IMR-90 (cell line): ENCODE data around the gene BDH1. TPM values are rescaled to one million over a fixed set of nuclear protein-coding genes. Genes with fewer than 3 reads are reported as not detected.
"Not testable (repeated sequence)": the region's sequence is repeated elsewhere in the genome, so short reads cannot be mapped to it uniquely, and the experiment has no call there.

Source experiments
- ATAC-seq: fragments of 200-7000 bp; cut with Tn5 transposase; 2 replicates; pipeline ENCODE4 v1.9.1; 2020; ENCODE audit warnings: low read depth, mild to moderate bottlenecking, moderate library complexity
- BruUV-seq: library from RNA; stranded (reverse); fragments of 400-500 nt; replicated peaks from 2 replicates; lab custom pipeline; 2021; lab: Mats Ljungman, UMichigan
- CTCF ChIA-PET: fragments of 300-600 bp; formaldehyde crosslinking; extraction: SDS; loops from one replicate; lab custom pipeline; 2021; ENCODE audit warnings: antibody characterized with exemption; lab: Yijun Ruan, JAX
- POLR2A ChIA-PET: fragments of 300-600 bp; sonication (Branson Sonifier 250); formaldehyde crosslinking; loops from one replicate; lab custom pipeline; 2022; ENCODE audit warnings: antibody characterized with exemption; ENCODE audit not compliant: unreplicated experiment; lab: Charles Lee
- DNase-seq: peaks from one replicate; pipeline ENCODE4 v3.0.0; 2013
- H2AFZ ChIP-seq: replicated peaks from 2 replicates; pipeline ENCODE3; 2013; ENCODE audit warnings: low read length, mild to moderate bottlenecking; ENCODE audit not compliant: poor library complexity
- H2AK5ac ChIP-seq: 2 replicates; pipeline ENCODE4 v1.6.1; 2013; ENCODE audit warnings: low read depth, low read length, inconsistent platforms
- H2AK9ac ChIP-seq: replicated peaks from 2 replicates; pipeline ENCODE3; 2013; ENCODE audit warnings: mild to moderate bottlenecking, low read depth, low read length, moderate library complexity; ENCODE audit not compliant: poor library complexity
- H2BK120ac ChIP-seq: 2 replicates; pipeline ENCODE4 v1.6.1; 2013; ENCODE audit warnings: low read depth, low read length, inconsistent platforms
- H2BK15ac ChIP-seq: 3 replicates; pipeline ENCODE4 v1.6.1; 2013; ENCODE audit warnings: low read depth, low read length, inconsistent platforms
- H2BK20ac ChIP-seq: 2 replicates; pipeline ENCODE4 v1.6.1; 2013; ENCODE audit warnings: low read depth, mild to moderate bottlenecking, inconsistent platforms, low read length, moderate library complexity
- H2BK5ac ChIP-seq: 2 replicates; pipeline ENCODE4 v1.6.1; 2013; ENCODE audit warnings: mild to moderate bottlenecking, low read depth, low read length, inconsistent platforms; ENCODE audit not compliant: poor library complexity, severe bottlenecking
- H3K14ac ChIP-seq: replicated peaks from 2 replicates; pipeline ENCODE4 v1.6.1; 2013; ENCODE audit warnings: low read depth, low read length, inconsistent platforms
- H3K18ac ChIP-seq: 2 replicates; pipeline ENCODE4 v1.6.1; 2013; ENCODE audit warnings: low read depth, low read length, control low read depth
- H3K23ac ChIP-seq: 2 replicates; pipeline ENCODE4 v1.6.1; 2013; ENCODE audit warnings: low read depth, low read length, inconsistent platforms
- H3K27ac ChIP-seq: 2 replicates; pipeline ENCODE4 v1.5.1; 2013; ENCODE audit warnings: mild to moderate bottlenecking, control low read depth, low read length; ENCODE audit not compliant: insufficient read depth
- H3K27me3 ChIP-seq: 2 replicates; pipeline ENCODE4 v1.6.1; 2013; ENCODE audit warnings: low read length; ENCODE audit not compliant: control insufficient read depth, insufficient read depth
- H3K36me3 ChIP-seq: 2 replicates; pipeline ENCODE4 v1.6.1; 2013; ENCODE audit warnings: low read length, mixed read lengths; ENCODE audit not compliant: control insufficient read depth, insufficient read depth
- H3K4ac ChIP-seq: 2 replicates; pipeline ENCODE4 v1.6.1; 2013; ENCODE audit warnings: low read depth, low read length, inconsistent platforms
- H3K4me1 ChIP-seq: 2 replicates; pipeline ENCODE4 v1.6.1; 2013; ENCODE audit warnings: low read length, mixed read lengths; ENCODE audit not compliant: control insufficient read depth, insufficient read depth
- H3K4me2 ChIP-seq: 2 replicates; pipeline ENCODE4 v1.6.1; 2013; ENCODE audit warnings: low read depth, mild to moderate bottlenecking, control low read depth, low read length, moderate library complexity
- H3K4me3 ChIP-seq: 2 replicates; pipeline ENCODE4 v1.5.1; 2013; ENCODE audit warnings: low read depth, mild to moderate bottlenecking, control low read depth, low read length, moderate library complexity; ENCODE audit not compliant: insufficient read depth
- H3K56ac ChIP-seq: 2 replicates; pipeline ENCODE4 v1.6.1; 2013; ENCODE audit warnings: low read length, inconsistent platforms; ENCODE audit not compliant: insufficient read depth; ENCODE audit errors: extremely low read depth
- H3K79me1 ChIP-seq, 2 experiments: 2 replicates each; pipeline ENCODE4 v1.6.1; 2013; ENCODE audit warnings: low read length in 2 of 2, inconsistent platforms in 1 of 2, low read depth in 1 of 2
- H3K9ac ChIP-seq: 2 replicates; pipeline ENCODE4 v1.6.1; 2013; ENCODE audit warnings: low read depth, low read length, control low read depth
- H3K9me1 ChIP-seq: 2 replicates; pipeline ENCODE4 v1.6.1; 2013; ENCODE audit warnings: low read length, inconsistent platforms; ENCODE audit not compliant: insufficient read depth
- H3K9me3 ChIP-seq: 2 replicates; pipeline ENCODE4 v1.6.1; 2013; ENCODE audit warnings: low read length; ENCODE audit not compliant: control insufficient read depth, insufficient read depth
- H4K20me1 ChIP-seq: 2 replicates; pipeline ENCODE4 v1.6.1; 2013; ENCODE audit warnings: low read length, inconsistent platforms; ENCODE audit not compliant: insufficient read depth
- H4K5ac ChIP-seq: 2 replicates; pipeline ENCODE4 v1.6.1; 2013; ENCODE audit warnings: mild to moderate bottlenecking, low read depth, low read length, control low read depth
- H4K8ac ChIP-seq, 2 experiments: 2 replicates each; pipeline ENCODE4 v1.6.1; 2013; ENCODE audit warnings: low read depth in 2 of 2, low read length in 2 of 2, control low read depth in 1 of 2, inconsistent platforms in 1 of 2
- H4K91ac ChIP-seq: 2 replicates; pipeline ENCODE4 v1.6.1; 2013; ENCODE audit warnings: low read depth, low read length, inconsistent platforms; ENCODE audit not compliant: insufficient read depth
- CTCF ChIP-seq: conservative IDR thresholded peaks from 2 replicates; pipeline ENCODE4 v1.5.1; 2012; ENCODE audit warnings: mild to moderate bottlenecking, low read depth, low read length, improper control_type of control experiment
- RAD21 ChIP-seq: IDR thresholded peaks from 2 replicates; pipeline ENCODE4 v1.6.1; 2012; ENCODE audit warnings: low read length, improper control_type of control experiment
- SMC3 ChIP-seq: fragments of 150-350 bp; IDR thresholded peaks from 2 replicates; pipeline ENCODE4 v1.6.1; 2016; ENCODE audit warnings: low read depth, mild to moderate bottlenecking, antibody characterized with exemption, low read length, moderate library complexity
- WGBS, 2 experiments: methylation state at CpG; one replicate each; pipeline versions ENCODE4 v1.1.5 to v1.1.7; 2013; ENCODE audit warnings: missing lambda C conversion rate in 2 of 2; ENCODE audit not compliant: insufficient read length in 1 of 2; ENCODE audit errors: extremely low coverage in 2 of 2; 5-methylcytosine and 5-hydroxymethylcytosine counted together
- dilution Hi-C: fragments of 300-500 bp; cut with HindIII; formaldehyde crosslinking; loops from one replicate; pipeline ENCODE4 v1.14.3; 2018; ENCODE audit warnings: low sequenced_read_pairs; ENCODE audit not compliant: unreplicated experiment
- in situ Hi-C: fragments of 300-500 bp; cut with MboI; formaldehyde crosslinking; loops from 3 replicates; pipeline ENCODE4 v1.14.3; 2019; ENCODE audit warnings: low sequenced_read_pairs, inconsistent platforms, mixed read lengths
- intact Hi-C: fragments of 100-400 bp; cut with micrococcal nuclease; formaldehyde crosslinking; loops from 2 replicates; pipeline ENCODE4 v1.10.0; 2022
- polyA plus RNA-seq, 3 experiments: library from polyadenylated mRNA; depleted of rRNA; stranded (reverse); fragments of >200 nt; gene quantifications; 2 replicates each; pipeline ENCODE4 v1.2.3, GENCODE V29; 2012; ENCODE audit warnings: low replicate concordance in 1 of 3
- total RNA-seq: library from RNA; depleted of rRNA; stranded (reverse); fragments of >200 nt; gene quantifications from 2 replicates; pipeline ENCODE4 v1.2.3, GENCODE V29; 2012

Gene BDH1
- total and polyA plus RNA-seq, 2 of the 4 experiments (the other 2 are of a cell fraction) = 2.7 to 4.4 TPM

GRCh38 chr3:197589545-197589944, 33.8 kb upstream of the BDH1 start:
- no peak overlapping the region for H3K14ac ChIP-seq
- DNase-seq (no peak), ATAC-seq (no peak)
- H4K5ac ChIP-seq = no peak overlapping the region
- in situ Hi-C loops (no loop called here), dilution Hi-C loops (no loop called here), intact Hi-C loops (no loop called here)
- H3K4me3 ChIP-seq = no peak overlapping the region
- no peak overlapping the region for H2AFZ ChIP-seq
- peaks cover 2% of the 10 kb centered on the region for H3K27me3 ChIP-seq
- H2BK120ac ChIP-seq = no peak overlapping the region
- H3K18ac ChIP-seq = no peak overlapping the region
- H3K23ac ChIP-seq = no peak overlapping the region
- no peak overlapping the region for H2BK5ac ChIP-seq
- H2AK9ac ChIP-seq = no peak overlapping the region
- no peaks in the 10 kb centered on the region for H3K36me3 ChIP-seq
- H4K8ac ChIP-seq = no peak overlapping the region
- ChIA-PET CTCF (interaction anchor here (0.8 kb wide), 1 partner anchor 10 kb away, joined by 4 read pairs; no protein-coding TSS in a partner anchor), POLR2A (no interaction called here)
- H3K4me1 ChIP-seq = no peaks in the 10 kb centered on the region
- no TSS peak for BruUV-seq
- H3K9me1 ChIP-seq = no peaks in the 10 kb centered on the region
- no peak overlapping the region for H2BK20ac ChIP-seq
- no peak overlapping the region for H3K56ac ChIP-seq
- H4K20me1 ChIP-seq = no peaks in the 10 kb centered on the region
- 100% methylated on average over 1 of the region's 13 CpGs; no CpG with 5 or more reads in 1 of the 2 experiments for WGBS, 2 experiments
- H4K91ac ChIP-seq = no peak overlapping the region
- no peaks in the 10 kb centered on the region for H3K79me1 ChIP-seq
- H3K9me3 ChIP-seq = no peaks in the 10 kb centered on the region
- no peak overlapping the region for H2AK5ac ChIP-seq
- H3K4ac ChIP-seq = no peak overlapping the region
- no peak overlapping the region for H2BK15ac ChIP-seq
- no peak overlapping the region for H3K4me2 ChIP-seq
- H3K9ac ChIP-seq = no peak overlapping the region
- no peak overlapping the region for H3K27ac ChIP-seq
- TF ChIP-seq RAD21 (no peak), CTCF (no peak), SMC3 (no peak)

- no CpG with 5 or more reads among the region's 11 CpGs for WGBS, 2 experiments
- H2BK20ac ChIP-seq, H3K4me3 ChIP-seq, H2AK9ac ChIP-seq, DNase-seq, H4K8ac ChIP-seq, H3K9me3 ChIP-seq, H3K56ac ChIP-seq, in situ Hi-C loops, H2BK5ac ChIP-seq, POLR2A ChIA-PET, H2BK15ac ChIP-seq, H2AFZ ChIP-seq, H3K4me2 ChIP-seq, dilution Hi-C loops, BruUV-seq, H4K5ac ChIP-seq, H3K14ac ChIP-seq, H3K4ac ChIP-seq, H3K27ac ChIP-seq, H2BK120ac ChIP-seq, H3K9ac ChIP-seq, H2AK5ac ChIP-seq, H3K4me1 ChIP-seq, CTCF ChIA-PET, H3K27me3 ChIP-seq, H3K18ac ChIP-seq, H4K91ac ChIP-seq, H3K36me3 ChIP-seq, H3K79me1 ChIP-seq, intact Hi-C loops, H4K20me1 ChIP-seq, H3K23ac ChIP-seq, ATAC-seq, H3K9me1 ChIP-seq: not testable (repeated sequence)
Measured at GRCh38 chr3:197586768-197587167, 31.0 kb upstream of the BDH1 start.
